HG03025 (cell line): ENCODE results near the gene RHOH.

Experiments used
- ATAC-seq: cut with Tn5 transposase; IDR thresholded peaks from one replicate; pipeline ENCODE4 v1.9.1; 2021; ENCODE audit warnings: mild to moderate bottlenecking, moderate library complexity; ENCODE audit not compliant: unreplicated experiment, low FRiP score

Gene RHOH

GRCh38 chr4:40186665-40187014, 10.2 kb upstream of the RHOH start:
- no peak for ATAC-seq

DNA sequence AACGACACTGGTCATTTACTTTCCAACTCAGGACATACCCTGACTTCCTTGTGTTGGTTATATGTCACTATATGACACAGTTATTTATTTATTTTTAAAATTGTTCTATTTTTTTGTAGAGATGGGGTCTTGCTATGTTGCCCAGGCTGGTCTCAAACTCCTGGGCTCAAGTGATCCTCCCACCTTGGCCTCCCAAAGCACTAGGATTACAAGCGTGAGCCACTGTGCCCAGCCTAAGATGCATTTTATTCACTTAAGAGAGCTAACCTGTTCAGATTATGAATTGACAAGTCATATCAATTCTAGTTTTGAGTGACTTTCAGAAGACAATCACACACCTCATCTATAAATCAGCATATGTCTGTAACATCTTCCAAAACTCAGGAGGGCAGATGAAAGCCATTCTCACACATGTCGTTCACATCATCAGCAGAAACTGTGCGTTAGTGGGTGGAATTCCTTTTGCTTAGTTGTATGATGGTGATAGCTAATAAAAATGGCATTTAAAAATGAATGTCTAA, 9.4 kb upstream of the RHOH start:
- ATAC-seq: no peak

DNA sequence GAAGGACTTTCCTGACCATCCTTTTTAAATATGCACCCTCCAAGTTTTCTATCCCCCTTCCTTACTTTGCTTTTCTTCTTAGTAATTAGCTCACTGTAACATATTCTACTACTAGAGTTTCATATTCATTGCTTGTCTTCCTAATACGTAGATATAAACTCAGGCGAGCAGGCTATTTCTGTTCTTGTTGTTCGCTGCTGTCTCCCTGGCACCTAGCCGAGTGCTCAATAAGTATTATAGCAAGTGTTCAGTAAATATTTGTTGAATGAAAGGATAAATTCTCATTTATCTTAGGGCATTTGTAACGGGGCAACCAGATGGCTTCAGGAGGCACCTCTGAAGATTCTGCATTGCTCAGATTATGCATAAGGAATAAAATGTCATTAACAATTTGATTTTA, 6.8 kb upstream of the RHOH start:
- ATAC-seq: no peak

DNA sequence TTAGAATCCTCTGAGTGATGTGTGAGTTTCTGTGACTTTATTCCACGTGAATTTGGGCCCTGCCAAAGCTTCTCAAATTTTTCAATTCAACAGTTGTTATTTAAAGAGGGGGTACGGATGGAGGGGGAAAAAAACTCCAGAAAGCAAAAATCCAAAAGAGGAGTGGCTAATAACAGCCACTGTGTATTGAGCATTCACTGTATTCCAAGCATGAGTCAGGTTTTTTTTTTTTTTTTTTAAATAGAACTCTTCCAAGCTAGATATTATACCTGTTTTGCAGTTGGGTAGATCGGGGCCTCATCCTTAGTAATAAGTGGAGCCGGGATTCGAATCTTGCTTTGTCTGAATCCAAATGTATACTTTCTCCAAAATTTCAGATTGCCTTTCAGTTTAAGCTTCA, 6.4 kb upstream of the RHOH start:
- ATAC-seq: no peak

GRCh38 chr4:40190880-40191815, 5.7 kb upstream of the RHOH start:
- no peak for ATAC-seq

DNA sequence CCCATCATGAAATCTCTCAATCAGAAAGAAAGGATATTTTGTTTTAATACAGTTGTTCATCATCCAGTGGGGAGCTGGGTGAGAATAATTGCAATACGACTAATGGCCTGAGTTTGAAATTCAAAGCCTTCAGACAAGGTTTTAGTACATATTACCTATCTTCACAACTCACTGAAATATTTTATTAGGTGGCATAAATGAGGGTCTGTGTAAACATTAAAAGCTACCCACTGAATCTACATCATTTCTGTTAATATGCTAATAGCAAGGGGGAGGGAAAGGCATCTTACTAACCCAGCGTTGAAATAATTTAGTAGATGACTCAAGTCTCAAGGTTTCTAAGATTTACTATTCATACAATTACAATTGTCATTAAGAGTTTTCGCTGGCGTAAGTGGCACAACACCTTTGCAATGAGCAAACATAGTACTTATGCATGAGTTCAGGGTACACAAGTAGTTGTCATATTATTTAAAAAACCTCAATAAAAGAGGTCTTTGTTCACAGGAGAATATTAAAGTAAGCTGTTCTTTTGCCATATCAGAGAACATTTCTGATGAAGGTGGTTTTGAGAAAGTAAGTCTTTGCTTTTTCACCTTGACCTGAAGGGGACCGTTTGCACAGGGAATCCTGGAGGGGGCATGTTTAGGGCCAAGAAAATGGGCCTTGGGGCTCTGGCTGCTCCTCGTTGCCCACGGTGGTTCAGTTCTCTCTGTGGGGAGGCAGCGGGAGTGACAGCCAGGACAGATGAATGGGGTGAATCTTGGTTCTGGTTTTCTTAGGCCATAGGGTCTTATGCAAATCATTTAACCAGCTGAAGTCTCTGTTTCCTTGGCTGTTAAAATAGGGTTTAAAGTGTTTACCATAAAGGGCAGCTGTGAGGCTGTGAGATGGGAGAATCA, 4.5 kb upstream of the RHOH start:
- no peak for ATAC-seq

DNA sequence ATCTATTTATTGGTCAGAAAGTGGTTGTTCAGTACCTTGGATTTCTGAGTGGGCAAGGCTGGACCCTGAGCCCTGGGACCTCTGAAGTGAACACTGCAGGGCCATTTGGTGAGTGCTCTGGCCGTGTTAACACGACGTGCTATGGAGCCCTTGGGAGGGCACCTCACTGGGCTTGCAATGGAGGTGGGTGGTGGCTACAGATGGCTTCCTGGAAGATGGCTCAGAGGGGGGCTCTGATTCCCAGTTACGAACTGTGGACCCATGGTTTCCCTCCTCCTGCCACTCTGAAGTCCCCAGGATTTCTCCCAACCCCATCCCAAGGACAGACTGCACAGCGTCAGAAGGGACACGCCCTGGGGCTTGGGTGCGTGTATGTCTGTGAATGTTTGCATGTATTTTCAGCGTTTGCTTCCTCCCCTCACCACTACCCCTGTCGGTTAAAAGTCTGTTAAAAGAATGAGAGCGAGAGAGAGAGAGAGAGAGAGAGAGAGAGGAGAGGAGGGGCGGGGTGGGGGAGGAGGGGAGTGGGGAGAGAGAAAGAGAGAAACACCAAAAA, 3.7 kb upstream of the RHOH start:
- ATAC-seq: no peak

DNA sequence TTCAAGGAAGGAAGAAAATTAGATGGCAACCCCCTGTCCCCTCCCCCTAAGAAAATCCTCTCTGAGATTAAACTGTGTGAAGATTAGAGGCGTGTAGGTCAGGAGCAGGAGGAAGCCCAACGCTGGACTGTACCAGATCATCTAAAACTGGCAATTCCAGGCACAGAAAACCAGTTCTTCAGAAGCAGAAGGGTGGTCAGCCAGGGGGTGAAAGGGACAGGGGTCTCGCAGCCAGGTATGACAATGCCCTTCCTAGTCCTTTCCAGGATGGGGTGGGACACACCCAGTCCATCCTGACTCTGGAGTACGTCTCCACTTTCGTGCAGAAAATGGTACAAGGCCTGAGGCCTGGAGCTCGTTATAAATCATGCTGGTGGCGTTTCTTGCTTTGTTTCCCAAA, 3.3 kb upstream of the RHOH start:
- no peak for ATAC-seq

GRCh38 chr4:40194602-40195161, 2.1 kb upstream of the RHOH start:
- ATAC-seq: no peak

DNA sequence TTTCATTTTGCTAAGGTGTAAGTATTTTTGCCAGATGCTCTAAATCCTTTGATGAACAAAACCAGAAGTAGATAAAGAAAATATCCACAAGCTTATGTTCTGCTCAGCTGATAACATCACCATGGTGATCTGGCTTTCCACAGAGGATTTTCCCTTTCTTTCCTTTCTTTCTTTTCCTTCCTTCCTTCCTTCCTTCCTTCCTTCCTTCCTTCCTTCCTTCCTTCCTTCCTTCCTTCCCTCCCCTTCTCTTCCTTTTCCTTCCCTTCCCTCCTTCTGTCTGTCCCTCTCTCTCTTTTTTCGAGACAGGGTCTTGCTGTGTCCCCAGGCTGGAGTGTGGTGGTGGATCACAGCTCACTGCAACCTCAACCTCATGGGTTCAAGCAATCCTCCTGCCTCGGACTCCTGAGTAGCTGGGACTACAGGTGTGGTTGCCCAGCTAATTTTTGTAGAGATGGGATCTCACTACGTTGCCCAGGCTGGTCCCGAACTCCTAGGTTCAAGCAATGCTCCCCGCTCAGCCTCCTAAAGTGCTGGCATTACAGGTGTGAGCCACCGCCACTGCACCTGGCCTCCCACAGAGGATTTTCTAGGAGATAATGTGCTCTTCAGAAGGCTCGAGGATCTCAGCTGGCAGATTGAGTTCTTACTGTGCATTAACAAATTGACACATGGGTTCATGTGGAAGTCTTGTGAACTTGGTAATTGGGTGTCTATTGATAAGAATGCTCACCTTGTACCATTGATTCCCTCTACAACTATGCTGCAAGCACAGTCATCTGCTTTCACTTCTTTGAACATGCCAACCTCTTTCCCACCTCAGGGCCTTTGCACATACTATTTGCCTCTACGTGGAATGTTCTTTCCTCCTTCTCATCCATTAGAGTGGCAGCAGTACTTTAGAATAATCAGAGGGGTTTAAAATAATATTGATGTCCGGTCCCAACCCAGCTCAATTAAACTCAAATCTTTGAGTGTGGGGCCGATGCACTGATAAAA, 1.4 kb upstream of the RHOH start:
- ATAC-seq: no peak

- no peak for ATAC-seq
Observed at GRCh38 chr4:40196272-40196671, 559 bp upstream of the RHOH start.

DNA sequence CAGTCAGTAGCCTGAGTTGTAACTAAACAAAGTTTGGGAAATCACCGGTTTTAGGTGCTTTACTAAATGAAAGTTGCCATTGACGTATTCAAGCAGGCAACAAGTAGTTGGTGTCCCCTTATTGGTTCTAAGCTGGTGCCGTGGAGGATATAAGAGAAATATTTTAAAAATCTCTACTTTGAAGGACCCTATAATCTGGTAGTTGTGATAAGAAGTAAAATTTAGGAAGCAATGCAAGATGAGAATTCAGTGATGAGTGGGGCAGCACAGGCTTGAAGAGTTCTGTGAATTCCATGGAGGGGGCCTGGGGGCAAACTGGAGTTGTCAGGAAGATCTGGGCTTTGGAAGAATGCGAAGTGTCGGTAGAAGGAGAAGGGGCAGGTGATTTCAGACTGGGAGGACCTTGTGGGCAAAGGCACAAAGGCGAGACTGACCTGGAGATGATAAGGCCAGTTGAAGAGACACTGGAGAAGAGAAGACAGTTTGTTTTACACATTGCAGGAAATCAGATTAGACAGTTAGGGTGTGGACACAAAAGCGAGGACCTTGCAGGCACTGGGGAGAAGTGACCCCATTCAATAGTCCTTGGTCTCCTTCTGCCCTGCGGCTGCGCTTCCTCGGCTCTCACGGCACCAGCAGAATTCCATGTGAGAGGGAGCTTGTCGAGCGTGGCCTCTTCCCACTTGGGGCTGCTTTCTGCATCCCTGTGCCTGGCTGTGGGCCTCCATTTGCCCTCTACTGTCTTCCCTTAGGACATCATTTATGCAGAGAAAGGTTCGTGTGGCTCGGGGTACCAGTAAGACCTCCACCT, 1.3 kb downstream of the RHOH start:
- no peak for ATAC-seq

- no peak for ATAC-seq
Observed at GRCh38 chr4:40199179-40199670, 2.4 kb downstream of the RHOH start.

- ATAC-seq: no peak
Observed at GRCh38 chr4:40199999-40200874, 3.4 kb downstream of the RHOH start.

- no peak for ATAC-seq
Observed at GRCh38 chr4:40200875-40201801, 4.3 kb downstream of the RHOH start.

GRCh38 chr4:40201898-40202297, 5.1 kb downstream of the RHOH start:
- no peak for ATAC-seq
